Stimulated activated CD8-positive, alpha-beta memory T cell treated with anti-CD3 and anti-CD28 coated beads, Interleukin-12 subunit alpha, Interleukin-12 subunit beta, amount 100 ng/mL, for 1 hour (primary cell): ENCODE results near the gene POLD1.
A peak's percentile ranks its signal among the peaks of the same experiment; 100 is the strongest.

ENCODE experiments used
- DNase-seq: peaks from one replicate; pipeline ENCODE4 v3.0.0-alpha.2; 2020; ENCODE audit warnings: low read depth

The POLD1 gene

GRCh38 chr19:50418176-50419021, 34.3 kb downstream of the POLD1 start, which contains the start of gene SPIB:
Gene SPIB, plus strand, starts transcription at chr19:50418938. Its CDS starts 25 bp downstream, at chr19:50418963.
- no peak for DNase-seq

- no peak for DNase-seq
Measured at GRCh38 chr19:50419022-50419579, 35.0 kb downstream of the POLD1 start.

GRCh38 chr19:50419580-50420035, 35.5 kb downstream of the POLD1 start:
- no peak for DNase-seq

- no peak for DNase-seq
Measured at GRCh38 chr19:50420127-50420526, 36.0 kb downstream of the POLD1 start.

- DNase-seq: no peak
Measured at GRCh38 chr19:50420808-50421207, 36.7 kb downstream of the POLD1 start.

- DNase-seq: no peak
Measured at GRCh38 chr19:50422397-50423278, 38.5 kb downstream of the POLD1 start.

- no peak for DNase-seq
Measured at GRCh38 chr19:50423279-50424113, 39.3 kb downstream of the POLD1 start.

GRCh38 chr19:50425581-50425980, 41.4 kb downstream of the POLD1 start:
- DNase-seq: no peak

- DNase-seq: no peak
Measured at GRCh38 chr19:50427318-50427925, 43.3 kb downstream of the POLD1 start.

- DNase-seq: no peak
Measured at GRCh38 chr19:50427997-50428425, 43.9 kb downstream of the POLD1 start.

GRCh38 chr19:50428772-50429463, 44.8 kb downstream of the POLD1 start:
- DNase-seq: no peak

GRCh38 chr19:50430888-50431342, 46.8 kb downstream of the POLD1 start:
- DNase-seq: no peak

- peak; percentile 80 for DNase-seq
Measured at GRCh38 chr19:50431343-50432220, 47.4 kb downstream of the POLD1 start.

- no peak for DNase-seq
Measured at GRCh38 chr19:50432221-50433028, 48.3 kb downstream of the POLD1 start, which contains the start of gene MYBPC2. Gene MYBPC2, plus strand, starts transcription at chr19:50432892. Its CDS starts 62 bp downstream, at chr19:50432954.

GRCh38 chr19:50433201-50434180, 49.3 kb downstream of the POLD1 start:
- no peak for DNase-seq

- no peak for DNase-seq
Measured at GRCh38 chr19:50434525-50434924, 50.4 kb downstream of the POLD1 start.

GRCh38 chr19:50435221-50435620, 51.1 kb downstream of the POLD1 start:
- no peak for DNase-seq
